ES-I3 (cell line): ENCODE data around the gene COL9A3.

ENCODE experiments used
- H3K36me3 ChIP-seq: 2 replicates; pipeline ENCODE4 v1.6.1; 2013; ENCODE audit warnings: mild to moderate bottlenecking, low read length, control low read depth, moderate library complexity; ENCODE audit not compliant: insufficient read depth
- H3K4me1 ChIP-seq: 2 replicates; pipeline ENCODE4 v1.6.1; 2013; ENCODE audit warnings: mild to moderate bottlenecking, control low read depth, low read length; ENCODE audit not compliant: insufficient read depth
- H3K9ac ChIP-seq: 2 replicates; pipeline ENCODE4 v1.6.1; 2013; ENCODE audit warnings: low read depth, mild to moderate bottlenecking, low read length, moderate library complexity
- H3K9me3 ChIP-seq: 2 replicates; pipeline ENCODE4 v1.6.1; 2013; ENCODE audit warnings: mild to moderate bottlenecking, low read length, moderate library complexity; ENCODE audit not compliant: control insufficient read depth, insufficient read depth

Gene COL9A3

DNA sequence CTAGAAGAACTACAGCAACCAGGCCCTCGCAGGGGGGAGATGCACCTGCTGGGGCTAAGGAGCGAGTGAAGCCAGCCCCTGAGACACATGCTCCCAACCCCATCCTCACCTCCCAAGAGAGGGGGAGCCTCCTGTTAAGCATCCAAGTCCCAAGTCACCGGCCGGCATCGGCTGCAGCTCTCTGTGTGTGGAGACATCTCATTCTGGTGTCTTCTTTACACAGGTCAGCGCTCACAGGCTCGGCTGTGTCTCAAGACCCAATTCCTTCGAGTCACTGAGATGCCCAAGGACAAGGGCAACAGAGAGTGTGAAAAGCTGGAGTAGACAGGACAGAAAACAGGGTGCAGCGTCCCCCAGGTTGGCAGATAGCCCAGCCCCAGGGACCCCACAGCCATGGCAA lies 41.6 kb upstream of the COL9A3 start:
- Histone ChIP-seq H3K9ac (no peak overlapping the region), H3K4me1 (peaks cover 5% of the 10 kb centered on the region)

GRCh38 chr20:62776035-62776691 lies 40.7 kb upstream of the COL9A3 start:
- H3K9me3 ChIP-seq: no peaks in the 10 kb centered on the region
- H3K4me1 ChIP-seq: peaks cover 5% of the 10 kb centered on the region
- H3K36me3 ChIP-seq: no peaks in the 10 kb centered on the region
- peak overlapping the region; percentile 45 for H3K9ac ChIP-seq

More for the DNA sequence above, 41.6 kb upstream of the COL9A3 start:
- H3K9me3 ChIP-seq: no peaks in the 10 kb centered on the region
- H3K36me3 ChIP-seq: no peaks in the 10 kb centered on the region

DNA sequence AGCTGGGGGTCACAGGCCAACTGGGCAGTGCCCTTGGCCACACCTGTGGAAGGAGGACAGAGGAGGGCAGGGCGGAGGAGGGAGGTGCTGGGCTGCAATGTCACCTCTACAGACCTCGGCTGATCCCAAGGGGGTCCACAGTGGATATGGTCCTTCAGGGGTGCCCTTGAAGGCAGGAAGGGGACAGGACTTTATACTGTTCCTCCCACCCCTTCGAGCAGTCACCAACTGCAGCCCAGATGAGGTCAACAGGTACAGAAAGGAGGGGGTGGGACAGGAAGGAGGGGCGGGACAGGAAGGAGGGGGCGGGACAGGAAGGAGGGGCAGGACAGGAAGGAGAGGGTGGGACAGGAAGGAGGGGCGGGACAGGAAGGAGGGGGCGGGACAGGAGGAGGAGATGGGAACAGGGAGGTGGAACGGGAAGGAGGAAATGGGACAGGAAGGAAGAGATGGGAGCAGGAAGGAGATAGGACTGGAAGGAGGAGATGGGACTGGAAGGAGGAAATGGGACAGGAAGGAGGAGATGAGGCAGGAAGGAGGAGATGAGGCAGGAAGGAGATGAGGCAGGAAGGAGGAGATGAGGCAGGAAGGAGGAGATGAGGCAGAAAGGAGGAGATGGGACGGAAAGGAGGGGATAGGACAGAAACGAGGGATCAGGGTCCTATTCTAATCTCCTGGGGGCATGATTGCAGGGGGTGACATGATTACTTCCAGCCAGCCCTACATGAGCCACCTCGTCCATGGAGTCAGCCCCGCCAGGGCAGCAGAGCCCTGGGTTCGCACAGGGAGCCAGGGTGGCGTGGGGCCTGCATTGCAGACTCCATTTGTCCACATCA lies 39.9 kb upstream of the COL9A3 start:
- H3K4me1 ChIP-seq: peaks cover 5% of the 10 kb centered on the region
- no peaks in the 10 kb centered on the region for H3K36me3 ChIP-seq
- peak overlapping the region; percentile 45 for H3K9ac ChIP-seq
- H3K9me3 ChIP-seq: no peaks in the 10 kb centered on the region

DNA sequence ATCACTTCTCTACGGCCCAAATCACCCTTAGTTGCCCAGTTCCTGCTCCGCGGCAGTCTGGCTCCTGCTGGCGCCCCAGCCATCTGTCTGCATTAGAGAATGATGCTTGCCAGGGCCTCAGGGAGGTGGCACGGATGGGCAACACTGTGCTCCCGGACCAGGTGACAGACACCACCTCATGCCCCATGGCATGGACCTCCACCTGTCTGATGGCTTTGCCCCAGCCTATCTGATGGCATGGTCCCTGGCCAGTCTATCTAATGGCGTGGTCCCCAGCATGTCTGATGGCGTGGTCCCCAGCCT lies 39.4 kb upstream of the COL9A3 start:
- no peaks in the 10 kb centered on the region for H3K9me3 ChIP-seq
- H3K4me1 ChIP-seq: peaks cover 8% of the 10 kb centered on the region
- H3K36me3 ChIP-seq: no peaks in the 10 kb centered on the region
- H3K9ac ChIP-seq: no peak overlapping the region

GRCh38 chr20:62778058-62778457 lies 38.8 kb upstream of the COL9A3 start:
- peaks cover 12% of the 10 kb centered on the region; the same call in 1 of the 2 replicates for H3K4me1 ChIP-seq
- no peaks in the 10 kb centered on the region for H3K36me3 ChIP-seq
- no peaks in the 10 kb centered on the region for H3K9me3 ChIP-seq
- H3K9ac ChIP-seq: no peak overlapping the region

- Histone ChIP-seq H3K36me3 (no peaks in the 10 kb centered on the region), H3K9me3 (no peaks in the 10 kb centered on the region), H3K4me1 (peaks cover 12% of the 10 kb centered on the region; the same call in 1 of the 2 replicates), H3K9ac (no peak overlapping the region)
These were observed 38.0 kb upstream of the COL9A3 start for GRCh38 chr20:62778601-62779416.

- Histone ChIP-seq H3K36me3 (no peaks in the 10 kb centered on the region), H3K9me3 (no peaks in the 10 kb centered on the region), H3K9ac (no peak overlapping the region), H3K4me1 (peaks cover 12% of the 10 kb centered on the region; the same call in 1 of the 2 replicates)
These were observed 37.5 kb upstream of the COL9A3 start for GRCh38 chr20:62779417-62779685.

GRCh38 chr20:62780204-62780603 lies 36.6 kb upstream of the COL9A3 start:
- H3K4me1 ChIP-seq: peaks cover 12% of the 10 kb centered on the region; the same call in 1 of the 2 replicates
- H3K36me3 ChIP-seq: no peaks in the 10 kb centered on the region
- no peak overlapping the region for H3K9ac ChIP-seq
- no peaks in the 10 kb centered on the region for H3K9me3 ChIP-seq

GRCh38 chr20:62780696-62781095 lies 36.2 kb upstream of the COL9A3 start:
- H3K4me1 ChIP-seq: peaks cover 12% of the 10 kb centered on the region; the same call in 1 of the 2 replicates
- no peak overlapping the region for H3K9ac ChIP-seq
- H3K9me3 ChIP-seq: no peaks in the 10 kb centered on the region
- H3K36me3 ChIP-seq: no peaks in the 10 kb centered on the region

- Histone ChIP-seq H3K9me3 (no peaks in the 10 kb centered on the region), H3K9ac (no peak overlapping the region), H3K36me3 (no peaks in the 10 kb centered on the region), H3K4me1 (peaks cover 6% of the 10 kb centered on the region; the same call in 1 of the 2 replicates)
These were observed 34.5 kb upstream of the COL9A3 start for GRCh38 chr20:62782149-62782892.

DNA sequence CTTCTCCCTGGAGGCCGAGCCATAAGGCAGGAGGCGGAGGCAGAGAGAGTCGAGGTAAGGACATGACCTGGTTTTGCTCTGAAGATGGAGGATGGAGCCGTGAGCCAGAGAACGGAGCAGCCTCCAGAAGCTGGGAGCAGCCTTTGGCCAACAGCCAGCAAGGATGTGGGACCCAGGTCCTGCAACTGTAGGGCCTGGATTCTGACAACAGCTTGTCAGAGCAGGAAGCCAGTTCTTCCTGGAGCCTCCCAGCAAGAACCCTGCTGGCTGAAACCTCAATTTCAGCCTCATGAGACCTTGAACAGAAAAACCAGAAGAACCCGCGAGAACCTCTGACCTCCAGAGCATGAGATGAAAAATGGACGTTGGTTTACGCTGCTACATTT lies 34.0 kb upstream of the COL9A3 start:
- H3K9me3 ChIP-seq: no peaks in the 10 kb centered on the region
- no peak overlapping the region for H3K9ac ChIP-seq
- H3K36me3 ChIP-seq: no peaks in the 10 kb centered on the region
- peaks cover 6% of the 10 kb centered on the region; the same call in 1 of the 2 replicates for H3K4me1 ChIP-seq

- Histone ChIP-seq H3K9ac (no peak overlapping the region), H3K36me3 (no peaks in the 10 kb centered on the region)
These were observed 32.4 kb upstream of the COL9A3 start for GRCh38 chr20:62784497-62784896.

GRCh38 chr20:62785393-62785792 lies 31.5 kb upstream of the COL9A3 start:
- Histone ChIP-seq H3K4me1 (peaks cover 6% of the 10 kb centered on the region; the same call in 1 of the 2 replicates), H3K9me3 (no peaks in the 10 kb centered on the region), H3K9ac (no peak overlapping the region), H3K36me3 (no peaks in the 10 kb centered on the region)

More at GRCh38 chr20:62784497-62784896, 32.4 kb upstream of the COL9A3 start:
- Histone ChIP-seq H3K9me3 (no peaks in the 10 kb centered on the region), H3K4me1 (peaks cover 6% of the 10 kb centered on the region; the same call in 1 of the 2 replicates)

- H3K4me1 ChIP-seq: peaks cover 6% of the 10 kb centered on the region; the same call in 1 of the 2 replicates
- H3K9me3 ChIP-seq: no peaks in the 10 kb centered on the region
- H3K9ac ChIP-seq: no peak overlapping the region
- H3K36me3 ChIP-seq: no peaks in the 10 kb centered on the region
These were observed 30.7 kb upstream of the COL9A3 start for GRCh38 chr20:62786157-62786556.
